ENCODE data around the gene GJB3. TPM values are rescaled to one million over a fixed set of nuclear protein-coding genes. Genes with fewer than 3 reads are reported as not detected.
"Not testable (repeated sequence)": the region's sequence is repeated elsewhere in the genome, so short reads cannot be mapped to it uniquely, and the experiment has no call there.

GJB3 gene
- total and polyA plus RNA-seq, 9 of the 15 experiments (the other 6 are each of a cell fraction or from before 2014, with no cell fraction given): not detected

DNA sequence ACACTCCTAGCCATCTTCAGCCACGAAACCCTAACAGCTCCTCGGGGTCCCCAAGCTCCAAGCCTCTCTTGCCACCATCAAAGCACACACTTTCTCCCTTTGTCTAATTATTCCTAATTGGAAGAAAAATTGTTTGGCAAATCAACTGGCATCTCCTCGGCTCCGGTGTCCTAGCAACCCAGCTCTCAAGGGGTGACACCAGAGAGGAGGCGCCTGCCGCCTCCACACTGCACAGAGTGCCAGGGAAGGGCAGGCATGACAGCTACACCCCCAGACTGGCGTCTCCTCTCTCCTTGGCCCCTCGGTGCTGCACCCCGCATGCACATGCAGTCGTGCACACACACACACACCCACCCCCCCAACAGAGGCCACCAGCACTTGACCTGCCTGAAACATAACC is 44.3 kb upstream of the GJB3 start:
- no peak for FAIRE-seq
- intact Hi-C loops (cut with micrococcal nuclease): no loop called here
- no peaks in the 10 kb centered on the region for H3K79me2 ChIP-seq (ENCODE audit: control insufficient read depth, insufficient read depth, low read length)
- no peaks in the 10 kb centered on the region for H3K36me3 ChIP-seq (ENCODE audit: control insufficient read depth, insufficient read depth, low read length)
- H3K4me1 ChIP-seq (replicated peaks in 1 of 2; ENCODE audit: control insufficient read depth in 2 of 2, insufficient read depth in 2 of 2, low read length in 2 of 2): no peaks in the 10 kb centered on the region
- H3K4me3 ChIP-seq: no peak overlapping the region
- 3% methylated on average over 9 of the region's 10 CpGs for WGBS (ENCODE audit: insufficient coverage, low coverage, missing lambda C conversion rate)
- peaks cover 26 to 41% of the 10 kb centered on the region in 2 experiments; a peak in 4 of 5 replicates for H3K27me3 ChIP-seq (ENCODE audit: control insufficient read depth in 2 of 2, insufficient read depth in 2 of 2, low read length in 2 of 2)
- CTCF ChIA-PET (ENCODE audit: low intra/inter-chr PET ratio): no interaction called here
- no peak overlapping the region for H2AFZ ChIP-seq (ENCODE audit: low read depth, low read length)
- BruUV-seq (replicated peaks): no TSS peak
- DNase-seq (ENCODE audit: extremely low read depth in 1 of 4, low spot score in 3 of 4): no peak
- no peak overlapping the region for H3K9ac ChIP-seq (ENCODE audit: insufficient read depth in 1 of 2, low read depth in 2 of 2, low read length in 2 of 2)
- no peak overlapping the region for H3K4me2 ChIP-seq (ENCODE audit: insufficient read depth, low read length)
- no peak overlapping the region for H3K27ac ChIP-seq (ENCODE audit: extremely low read depth, low read depth, low read length)
- TF ChIP-seq HNRNPH1 (optimal IDR thresholded peaks at IDR 0.05; ENCODE audit: low read depth, low read length) (no peak), KDM2B (CRISPR knock-in tag; IDR thresholded peaks at IDR 0.05) (no peak), ZBTB5 (IDR thresholded peaks at IDR 0.05) (no peak), SAFB (IDR thresholded peaks at IDR 0.05; ENCODE audit: borderline replicate concordance, low read depth, low read length) (no peak), TGIF2 (CRISPR knock-in tag; IDR thresholded peaks at IDR 0.05) (no peak), SOX6 (IDR thresholded peaks at IDR 0.05) (no peak), CBFA2T3 (IDR thresholded peaks at IDR 0.05) (no peak), ZNF311 (CRISPR knock-in tag; IDR thresholded peaks at IDR 0.05) (no peak), MAFK (IDR thresholded peaks at IDR 0.05; ENCODE audit: low read length) (no peak), LCOR (CRISPR knock-in tag; IDR thresholded peaks at IDR 0.05) (no peak)
- no peaks in the 10 kb centered on the region for H3K9me1 ChIP-seq (ENCODE audit: control insufficient read depth, insufficient read depth, low read length)
- ATAC-seq: no peak
- in situ Hi-C loops (cut with MboI): no loop called here
- H3K9me3 ChIP-seq (replicated peaks; ENCODE audit: control insufficient read depth, insufficient read depth, low read depth, low read length): no peaks in the 10 kb centered on the region
- H4K20me1 ChIP-seq (replicated peaks; ENCODE audit: control insufficient read depth, insufficient read depth, low read length): peaks cover 4% of the 10 kb centered on the region; the same call in 1 of the 2 replicates
- POLR2A ChIA-PET: no interaction called here

- H3K4me2 ChIP-seq (ENCODE audit: insufficient read depth, low read length); H3K27ac ChIP-seq (ENCODE audit: extremely low read depth, low read depth, low read length); H2AFZ ChIP-seq (ENCODE audit: low read depth, low read length); H3K9me1 ChIP-seq (ENCODE audit: control insufficient read depth, insufficient read depth, low read length); DNase-seq (ENCODE audit: extremely low read depth in 1 of 4, low spot score in 3 of 4); H3K9me3 ChIP-seq (replicated peaks; ENCODE audit: control insufficient read depth, insufficient read depth, low read depth, low read length); ATAC-seq; H3K79me2 ChIP-seq (ENCODE audit: control insufficient read depth, insufficient read depth, low read length); H3K4me1 ChIP-seq (replicated peaks in 1 of 2; ENCODE audit: control insufficient read depth in 2 of 2, insufficient read depth in 2 of 2, low read length in 2 of 2); BruUV-seq (replicated peaks); intact Hi-C loops (cut with micrococcal nuclease); H3K4me3 ChIP-seq; H4K20me1 ChIP-seq (replicated peaks; ENCODE audit: control insufficient read depth, insufficient read depth, low read length); H3K36me3 ChIP-seq (ENCODE audit: control insufficient read depth, insufficient read depth, low read length); in situ Hi-C loops (cut with MboI); H3K9ac ChIP-seq (ENCODE audit: insufficient read depth in 1 of 2, low read depth in 2 of 2, low read length in 2 of 2); FAIRE-seq; CTCF ChIA-PET (ENCODE audit: low intra/inter-chr PET ratio): not testable (repeated sequence)
- H3K27me3 ChIP-seq (ENCODE audit: control insufficient read depth in 2 of 2, insufficient read depth in 2 of 2, low read length in 2 of 2): peaks cover 26 to 46% of the 10 kb centered on the region in 2 experiments; a peak in 4 of 5 replicates
- 1% methylated on average over 12 of the region's 12 CpGs for WGBS (ENCODE audit: insufficient coverage, low coverage, missing lambda C conversion rate)
- POLR2A ChIA-PET: interaction anchor here (0.8 kb wide), 1 partner anchor 967 kb away, joined by 4 read pairs; no protein-coding TSS in a partner anchor
These were observed 43.8 kb upstream of the GJB3 start for GRCh38 chr1:34737236-34737635.

Data from K562 (cell line).